SU-DHL-6 (cell line): ENCODE results near the gene AP5B1.

Experiments
- CTCF ChIP-seq: fragments of 200-600 bp; sonication (generic); IDR thresholded peaks from one replicate; pipeline ENCODE4 v1.5.1; 2017; ENCODE audit warnings: antibody characterized with exemption, mild to moderate bottlenecking, low read length, moderate library complexity; ENCODE audit not compliant: insufficient read depth, poor library complexity, severe bottlenecking
- EZH2phosphoT487 ChIP-seq: fragments of 200-600 bp; sonication (generic), shearing (Covaris generic); conservative IDR thresholded peaks from 2 replicates; pipeline ENCODE4 v1.6.1; 2018; ENCODE audit warnings: mild to moderate bottlenecking, antibody characterized with exemption, low read length, moderate library complexity, mixed read lengths

DNA sequence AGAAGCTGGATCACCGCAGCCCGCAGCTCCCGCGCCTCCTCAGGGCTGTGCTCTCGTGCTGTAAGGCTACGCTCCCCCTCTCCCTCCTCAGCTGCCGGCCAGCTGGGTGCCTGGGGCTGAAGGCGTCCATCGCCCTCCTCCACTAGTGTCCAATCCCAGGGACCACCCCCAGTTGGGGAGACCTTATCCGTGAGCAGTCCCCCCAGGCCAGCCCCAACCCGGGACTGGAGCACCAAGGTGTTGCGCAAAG, 1.2 kb downstream of the AP5B1 start:
- TF ChIP-seq CTCF = no peak
- TF ChIP-seq EZH2phosphoT487 = no peak
